ENCODE measurements around the gene HAO2. TPM values are rescaled to one million over a fixed set of nuclear protein-coding genes. Genes with fewer than 3 reads are reported as not detected.

Gene HAO2
- total and polyA plus RNA-seq, 2 experiments from 2014 or later = not detected

- H3K79me2 ChIP-seq (replicated peaks; ENCODE audit: insufficient read depth) = no peaks in the 10 kb centered on the region
- H3K4me1 ChIP-seq (ENCODE audit: insufficient read depth) = no peaks in the 10 kb centered on the region
- Mint-ChIP-seq H3K27ac (no peak overlapping the region), H3K27me3 (ENCODE audit: insufficient read depth, low read depth, poor library complexity) (no peaks in the 10 kb centered on the region), H3K4me1 (no peaks in the 10 kb centered on the region), H3K36me3 (ENCODE audit: low read depth) (no peaks in the 10 kb centered on the region), H3K4me3 (no peak overlapping the region), H3K9me3 (no peaks in the 10 kb centered on the region)
- no peaks in the 10 kb centered on the region for H3F3A ChIP-seq (replicated peaks; ENCODE audit: low read depth)
- H3K27ac ChIP-seq (ENCODE audit: low read depth) = no peak overlapping the region
- H3K27me3 ChIP-seq (ENCODE audit: insufficient read depth) = no peaks in the 10 kb centered on the region
- ATAC-seq (no peak), DNase-seq (ENCODE audit: low spot score) (no peak)
- no peaks in the 10 kb centered on the region for H4K20me1 ChIP-seq (replicated peaks; ENCODE audit: insufficient read depth)
- TF ChIP-seq ETS1 (IDR thresholded peaks at IDR 0.05) = no peak
- no peak for TF ChIP-seq CREB1 (CRISPR knock-in tag; IDR thresholded peaks at IDR 0.05; ENCODE audit: low read depth)
- no peak for TF ChIP-seq POLR2AphosphoS5 (IDR thresholded peaks at IDR 0.05; ENCODE audit: low read depth)
- TF ChIP-seq JUNB (IDR thresholded peaks at IDR 0.05; ENCODE audit: unreplicated experiment) = no peak
- no peak for TF ChIP-seq CTCF (conservative IDR thresholded peaks at IDR 0.05; ENCODE audit: low read depth in 2 of 2)
- TF ChIP-seq EZH2phosphoT487 (IDR thresholded peaks at IDR 0.05; ENCODE audit: unreplicated experiment) = no peak
- TF ChIP-seq STAT1 (IDR thresholded peaks at IDR 0.05; ENCODE audit: unreplicated experiment) = no peak
- TF ChIP-seq REST (IDR thresholded peaks at IDR 0.05; ENCODE audit: unreplicated experiment) = no peak
- TF ChIP-seq ZNF114 (CRISPR knock-in tag; IDR thresholded peaks at IDR 0.05) = no peak
- TF ChIP-seq NANOG (IDR thresholded peaks at IDR 0.05; ENCODE audit: borderline replicate concordance) = no peak
- TF ChIP-seq ZNF331 (CRISPR knock-in tag; IDR thresholded peaks at IDR 0.05; ENCODE audit: low read depth) = no peak
- TF ChIP-seq EZH2 (IDR thresholded peaks at IDR 0.05; ENCODE audit: low read depth, unreplicated experiment) = no peak
- TF ChIP-seq ZNF462 (CRISPR knock-in tag; IDR thresholded peaks at IDR 0.05) = no peak
- H3K4me2 ChIP-seq = no peak overlapping the region
- H3K4me3 ChIP-seq = no peak overlapping the region
- peaks cover 5% of the 10 kb centered on the region; the same call in 1 of the 2 replicates for H3K9me2 ChIP-seq (ENCODE audit: insufficient read depth)
- H3K36me3 ChIP-seq (ENCODE audit: insufficient read depth) = no peaks in the 10 kb centered on the region
- no peak overlapping the region for H2AFZ ChIP-seq
Observed at GRCh38 chr1:119394085-119394484, 25.5 kb downstream of the HAO2 start.
